DOHH2 (cell line): ENCODE results near the gene PDHX.

Experiments used
- EZH2phosphoT487 ChIP-seq: fragments of 200-600 bp; sonication (generic); IDR thresholded peaks from 2 replicates; pipeline ENCODE4 v1.6.1; 2017; ENCODE audit warnings: borderline replicate concordance, mild to moderate bottlenecking, antibody characterized with exemption, low read length, moderate library complexity, mixed read lengths
- TF ChIP-seq, protein P1 (sequence below): fragments of 200-600 bp; sonication (generic); IDR thresholded peaks from one replicate; pipeline ENCODE4 v1.5.1; 2014; ENCODE audit warnings: antibody characterized with exemption, mild to moderate bottlenecking, low read depth, low read length; ENCODE audit not compliant: poor library complexity, severe bottlenecking

DNA sequence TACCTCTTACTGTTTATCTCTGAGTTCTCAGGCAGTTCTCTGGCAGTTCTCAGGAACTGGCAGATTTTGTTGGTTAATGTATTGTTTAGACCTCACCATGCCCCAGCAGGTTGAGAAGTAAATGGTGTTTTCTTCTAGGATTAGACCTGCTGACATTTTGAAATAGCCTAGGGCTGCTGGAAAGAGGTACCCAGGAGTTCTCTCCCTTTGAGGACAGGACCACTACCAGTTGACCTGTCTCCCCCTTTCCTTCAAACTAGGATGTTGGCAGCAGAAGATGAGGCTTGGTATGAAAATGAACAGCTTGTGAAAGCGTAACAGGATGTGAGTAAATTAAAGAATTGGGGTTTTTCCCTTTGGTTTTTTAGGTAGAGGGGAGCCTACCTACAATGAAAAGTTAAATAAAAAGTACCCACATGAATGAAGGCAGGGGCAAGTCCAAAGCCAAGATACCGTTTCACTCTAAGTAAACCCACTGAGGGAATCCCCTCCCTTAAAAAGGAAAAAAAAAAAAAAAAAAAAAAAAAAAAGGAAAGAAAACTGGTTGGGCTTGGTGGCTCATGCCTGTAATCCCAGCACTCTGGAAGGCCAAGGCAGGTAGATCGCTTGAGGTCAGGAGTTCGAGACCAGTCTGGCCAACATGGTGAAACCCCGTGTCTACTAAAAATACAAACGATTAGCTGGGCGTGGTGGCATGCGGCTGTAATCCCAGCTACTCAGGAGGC, 96.2 kb downstream of the PDHX start:
- TF ChIP-seq, protein P1, sequence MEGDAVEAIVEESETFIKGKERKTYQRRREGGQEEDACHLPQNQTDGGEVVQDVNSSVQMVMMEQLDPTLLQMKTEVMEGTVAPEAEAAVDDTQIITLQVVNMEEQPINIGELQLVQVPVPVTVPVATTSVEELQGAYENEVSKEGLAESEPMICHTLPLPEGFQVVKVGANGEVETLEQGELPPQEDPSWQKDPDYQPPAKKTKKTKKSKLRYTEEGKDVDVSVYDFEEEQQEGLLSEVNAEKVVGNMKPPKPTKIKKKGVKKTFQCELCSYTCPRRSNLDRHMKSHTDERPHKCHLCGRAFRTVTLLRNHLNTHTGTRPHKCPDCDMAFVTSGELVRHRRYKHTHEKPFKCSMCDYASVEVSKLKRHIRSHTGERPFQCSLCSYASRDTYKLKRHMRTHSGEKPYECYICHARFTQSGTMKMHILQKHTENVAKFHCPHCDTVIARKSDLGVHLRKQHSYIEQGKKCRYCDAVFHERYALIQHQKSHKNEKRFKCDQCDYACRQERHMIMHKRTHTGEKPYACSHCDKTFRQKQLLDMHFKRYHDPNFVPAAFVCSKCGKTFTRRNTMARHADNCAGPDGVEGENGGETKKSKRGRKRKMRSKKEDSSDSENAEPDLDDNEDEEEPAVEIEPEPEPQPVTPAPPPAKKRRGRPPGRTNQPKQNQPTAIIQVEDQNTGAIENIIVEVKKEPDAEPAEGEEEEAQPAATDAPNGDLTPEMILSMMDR = no peak
- TF ChIP-seq EZH2phosphoT487 = no peak
